ENCODE data around the gene TNIK.

Gene TNIK

DNA sequence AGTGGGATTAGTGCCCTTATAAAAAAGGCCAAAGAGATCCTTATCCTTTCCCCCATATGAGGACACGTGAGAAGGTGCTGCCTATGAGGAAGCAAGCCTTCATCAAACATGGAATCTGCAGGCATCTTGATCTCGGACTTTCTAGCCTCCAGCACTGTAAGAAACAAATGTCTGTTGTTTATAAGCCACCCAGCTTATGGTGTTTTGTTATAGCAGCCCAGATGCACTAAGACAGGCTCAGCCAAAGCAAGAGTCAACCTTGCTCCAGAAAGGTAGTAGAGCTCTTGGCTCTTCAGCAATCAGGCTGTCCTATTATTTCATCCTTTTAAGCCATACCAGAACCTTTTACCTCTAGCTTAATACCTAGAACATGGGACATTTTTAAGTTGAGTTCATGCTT is 12.3 kb upstream of the TNIK start:
- H3K4me3 ChIP-seq = no peak overlapping the region
- no peak for DNase-seq (ENCODE audit: low spot score)
- TF ChIP-seq, protein P1, sequence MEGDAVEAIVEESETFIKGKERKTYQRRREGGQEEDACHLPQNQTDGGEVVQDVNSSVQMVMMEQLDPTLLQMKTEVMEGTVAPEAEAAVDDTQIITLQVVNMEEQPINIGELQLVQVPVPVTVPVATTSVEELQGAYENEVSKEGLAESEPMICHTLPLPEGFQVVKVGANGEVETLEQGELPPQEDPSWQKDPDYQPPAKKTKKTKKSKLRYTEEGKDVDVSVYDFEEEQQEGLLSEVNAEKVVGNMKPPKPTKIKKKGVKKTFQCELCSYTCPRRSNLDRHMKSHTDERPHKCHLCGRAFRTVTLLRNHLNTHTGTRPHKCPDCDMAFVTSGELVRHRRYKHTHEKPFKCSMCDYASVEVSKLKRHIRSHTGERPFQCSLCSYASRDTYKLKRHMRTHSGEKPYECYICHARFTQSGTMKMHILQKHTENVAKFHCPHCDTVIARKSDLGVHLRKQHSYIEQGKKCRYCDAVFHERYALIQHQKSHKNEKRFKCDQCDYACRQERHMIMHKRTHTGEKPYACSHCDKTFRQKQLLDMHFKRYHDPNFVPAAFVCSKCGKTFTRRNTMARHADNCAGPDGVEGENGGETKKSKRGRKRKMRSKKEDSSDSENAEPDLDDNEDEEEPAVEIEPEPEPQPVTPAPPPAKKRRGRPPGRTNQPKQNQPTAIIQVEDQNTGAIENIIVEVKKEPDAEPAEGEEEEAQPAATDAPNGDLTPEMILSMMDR (IDR thresholded peaks at IDR 0.05) = no peak
- no peak overlapping the region for H3K27ac ChIP-seq

DNA sequence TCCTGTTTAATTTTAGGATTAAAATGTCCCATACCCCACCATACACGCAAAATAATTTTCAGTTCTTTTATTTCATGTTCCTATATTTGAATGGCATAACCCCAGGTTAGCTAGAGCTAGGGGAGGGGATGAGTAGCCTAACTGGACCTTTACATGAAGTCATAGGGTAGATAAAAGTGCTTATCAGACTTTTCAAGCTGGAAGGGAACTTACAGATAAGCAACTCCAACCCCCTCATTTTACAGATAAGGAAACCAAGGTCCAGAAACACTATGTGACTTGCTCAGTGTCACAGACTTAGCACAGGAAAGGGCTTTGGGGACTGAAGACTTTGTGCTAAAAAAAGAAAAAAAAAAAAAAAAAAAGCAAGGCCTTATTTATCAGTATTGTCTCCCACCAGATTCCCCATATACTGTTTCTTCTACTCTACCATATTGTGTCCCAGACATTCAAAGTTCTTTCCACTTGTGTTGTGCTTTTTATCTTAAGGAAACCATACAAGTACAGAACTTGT is 10.6 kb upstream of the TNIK start:
- Histone ChIP-seq H3K4me3 (no peak overlapping the region), H3K27ac (no peak overlapping the region)
- DNase-seq (ENCODE audit: low spot score) = no peak
- TF ChIP-seq, protein P1 (IDR thresholded peaks at IDR 0.05) = no peak

DNA sequence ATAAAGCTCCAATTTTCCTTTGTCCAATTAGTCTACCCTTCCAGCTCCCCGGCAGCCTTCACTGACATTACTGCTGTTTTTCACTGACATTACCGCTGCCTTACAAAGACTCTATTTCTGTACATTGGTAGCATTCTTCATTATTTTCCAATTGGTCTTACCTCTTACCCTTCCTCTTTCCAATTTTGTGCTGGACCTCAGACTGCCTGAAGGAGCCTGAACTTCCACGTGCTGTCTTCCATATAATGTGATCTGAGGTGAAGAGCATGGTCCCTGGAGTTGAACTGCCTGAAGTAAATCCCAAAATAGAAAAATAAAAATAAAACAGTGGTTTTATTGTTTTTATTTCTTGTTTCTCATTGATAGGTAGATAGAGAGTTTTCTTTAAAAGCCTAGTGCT is 9.2 kb upstream of the TNIK start:
- DNase-seq (ENCODE audit: low spot score) = no peak
- H3K27ac ChIP-seq = no peak overlapping the region

DNA sequence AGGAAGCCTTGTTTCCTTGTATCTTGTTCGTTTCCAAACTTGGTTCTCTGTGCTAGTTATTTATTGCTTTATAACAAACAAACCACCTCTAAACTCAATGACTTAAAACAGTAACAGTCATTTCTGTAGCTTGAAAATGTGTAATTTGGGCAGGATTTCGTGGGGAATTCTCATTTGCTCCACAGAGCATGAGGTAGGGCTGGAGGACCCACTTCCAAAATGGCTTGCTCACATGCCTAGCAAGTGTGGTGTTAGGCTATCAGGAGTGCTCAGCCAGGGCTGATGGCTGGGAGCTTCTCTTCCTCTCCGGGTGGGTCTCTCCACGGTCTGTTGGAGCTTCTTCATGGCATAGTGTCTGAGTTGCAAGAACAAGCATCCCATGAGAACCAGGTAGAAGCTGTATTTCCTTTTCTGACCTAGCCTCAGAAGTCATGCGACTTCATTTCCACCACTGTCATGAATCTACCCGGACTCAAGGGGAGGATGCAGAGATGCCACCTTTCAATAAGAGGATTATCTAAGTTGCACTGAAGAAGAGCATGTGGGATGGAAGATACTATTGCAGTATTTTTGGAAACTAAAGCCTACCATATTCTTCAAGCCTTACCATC is 8.2 kb upstream of the TNIK start:
- Histone ChIP-seq H3K27ac (no peak overlapping the region), H3K4me3 (no peak overlapping the region)
- DNase-seq (ENCODE audit: low spot score) = no peak
- TF ChIP-seq, protein P1 (IDR thresholded peaks at IDR 0.05) = no peak

More for the DNA sequence above, 9.2 kb upstream of the TNIK start:
- TF ChIP-seq, protein P1 (IDR thresholded peaks at IDR 0.05) = no peak
- H3K4me3 ChIP-seq = no peak overlapping the region

- no peak for DNase-seq (ENCODE audit: low spot score)
- Histone ChIP-seq H3K4me3 (no peak overlapping the region), H3K27ac (no peak overlapping the region)
- TF ChIP-seq, protein P1 (IDR thresholded peaks at IDR 0.05) = no peak
Observed at GRCh38 chr3:171465763-171466162, 5.6 kb upstream of the TNIK start.

DNA sequence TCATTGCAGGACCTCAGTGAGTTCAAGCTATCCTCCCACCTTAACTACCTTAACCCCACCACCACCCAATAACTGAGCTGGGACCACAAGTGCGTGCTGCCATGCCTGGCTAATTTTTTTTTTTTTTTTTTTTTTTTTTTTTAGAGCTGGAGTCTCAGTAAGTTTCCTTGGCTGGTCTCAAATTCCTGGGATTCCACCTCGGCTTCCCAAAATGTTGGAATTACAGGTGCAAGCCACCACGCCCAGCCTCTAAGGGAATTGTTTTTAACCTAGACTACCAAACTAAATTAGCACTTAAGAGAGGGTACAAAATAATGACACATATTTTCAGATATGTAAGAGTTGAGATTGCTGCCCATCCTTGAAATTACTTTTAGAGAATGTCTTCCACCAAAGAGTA is 4.3 kb upstream of the TNIK start:
- no peak for DNase-seq (ENCODE audit: low spot score)
- Histone ChIP-seq H3K4me3 (no peak overlapping the region), H3K27ac (no peak overlapping the region)
- TF ChIP-seq, protein P1 (IDR thresholded peaks at IDR 0.05) = no peak

DNA sequence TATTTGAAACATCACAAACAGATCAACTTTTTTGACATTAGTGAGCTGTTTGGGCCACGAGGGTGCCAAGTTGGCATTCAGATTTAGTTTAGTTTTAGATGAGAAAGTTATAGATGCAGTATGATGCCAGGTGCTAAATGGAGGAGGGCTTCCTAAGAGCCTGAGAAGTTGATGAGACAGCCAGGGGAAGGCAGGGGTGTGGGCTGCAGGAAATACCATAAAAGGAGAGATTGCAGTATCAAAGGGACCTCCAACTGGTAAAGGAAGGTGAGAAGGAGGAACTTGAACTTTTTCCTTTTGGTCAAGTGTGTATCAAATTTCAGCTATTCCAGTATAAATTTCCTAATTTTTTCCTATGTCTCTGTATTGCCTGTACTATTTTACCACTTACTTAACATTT is 2.0 kb upstream of the TNIK start:
- Histone ChIP-seq H3K4me3 (no peak overlapping the region), H3K27ac (no peak overlapping the region)
- TF ChIP-seq, protein P1 (IDR thresholded peaks at IDR 0.05) = no peak
- DNase-seq (ENCODE audit: low spot score) = no peak

All from coronary artery (tissue), 2 donors.